ENCODE results near the gene GTF3C5. TPM values are rescaled to one million over a fixed set of nuclear protein-coding genes. Genes with fewer than 3 reads are reported as not detected.

Gene GTF3C5
- total and polyA plus RNA-seq, 9 of the 15 experiments (the other 6 are each of a cell fraction or from before 2014, with no cell fraction given) = 3.8 to 118 (median 83.7) TPM

DNA sequence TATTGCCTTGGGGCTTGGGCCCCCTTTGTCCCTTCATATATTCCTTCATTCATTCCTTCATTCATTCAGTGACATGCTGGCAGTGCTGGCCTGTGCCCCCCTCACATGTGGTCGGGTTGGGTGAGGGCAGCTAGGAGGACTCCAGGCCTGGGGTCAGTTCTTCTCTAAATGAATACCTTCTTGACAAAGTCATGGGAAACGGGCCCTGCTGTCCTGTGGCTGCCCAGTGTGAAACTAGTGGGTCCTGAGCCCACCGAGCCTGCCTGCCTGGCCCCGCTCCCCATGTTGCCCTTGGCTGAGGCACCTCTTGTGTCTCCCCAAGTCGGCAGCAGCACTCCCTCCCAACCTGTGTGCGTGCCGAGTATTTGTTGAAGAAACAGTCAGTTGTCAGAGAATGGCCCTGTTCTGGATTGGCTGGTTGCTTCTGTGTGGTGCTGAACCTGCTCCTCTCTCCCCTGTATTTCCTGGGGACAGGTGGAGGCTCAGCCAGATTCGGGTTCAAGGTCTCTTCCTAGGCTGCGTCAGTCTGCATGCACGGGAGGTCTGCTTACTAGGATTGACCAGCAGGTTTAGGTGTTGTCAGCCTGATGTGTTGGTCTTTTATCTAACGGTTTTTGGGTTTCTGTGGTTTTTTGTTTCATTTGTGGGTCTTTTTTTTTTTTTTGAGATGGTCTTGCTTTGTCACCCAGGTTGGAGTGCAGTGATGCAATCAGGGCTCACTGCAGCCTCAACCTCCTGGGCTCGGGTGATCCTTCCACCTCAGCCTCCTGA, 27.9 kb downstream of the GTF3C5 start (continued):
- TF ChIP-seq, protein P1, sequence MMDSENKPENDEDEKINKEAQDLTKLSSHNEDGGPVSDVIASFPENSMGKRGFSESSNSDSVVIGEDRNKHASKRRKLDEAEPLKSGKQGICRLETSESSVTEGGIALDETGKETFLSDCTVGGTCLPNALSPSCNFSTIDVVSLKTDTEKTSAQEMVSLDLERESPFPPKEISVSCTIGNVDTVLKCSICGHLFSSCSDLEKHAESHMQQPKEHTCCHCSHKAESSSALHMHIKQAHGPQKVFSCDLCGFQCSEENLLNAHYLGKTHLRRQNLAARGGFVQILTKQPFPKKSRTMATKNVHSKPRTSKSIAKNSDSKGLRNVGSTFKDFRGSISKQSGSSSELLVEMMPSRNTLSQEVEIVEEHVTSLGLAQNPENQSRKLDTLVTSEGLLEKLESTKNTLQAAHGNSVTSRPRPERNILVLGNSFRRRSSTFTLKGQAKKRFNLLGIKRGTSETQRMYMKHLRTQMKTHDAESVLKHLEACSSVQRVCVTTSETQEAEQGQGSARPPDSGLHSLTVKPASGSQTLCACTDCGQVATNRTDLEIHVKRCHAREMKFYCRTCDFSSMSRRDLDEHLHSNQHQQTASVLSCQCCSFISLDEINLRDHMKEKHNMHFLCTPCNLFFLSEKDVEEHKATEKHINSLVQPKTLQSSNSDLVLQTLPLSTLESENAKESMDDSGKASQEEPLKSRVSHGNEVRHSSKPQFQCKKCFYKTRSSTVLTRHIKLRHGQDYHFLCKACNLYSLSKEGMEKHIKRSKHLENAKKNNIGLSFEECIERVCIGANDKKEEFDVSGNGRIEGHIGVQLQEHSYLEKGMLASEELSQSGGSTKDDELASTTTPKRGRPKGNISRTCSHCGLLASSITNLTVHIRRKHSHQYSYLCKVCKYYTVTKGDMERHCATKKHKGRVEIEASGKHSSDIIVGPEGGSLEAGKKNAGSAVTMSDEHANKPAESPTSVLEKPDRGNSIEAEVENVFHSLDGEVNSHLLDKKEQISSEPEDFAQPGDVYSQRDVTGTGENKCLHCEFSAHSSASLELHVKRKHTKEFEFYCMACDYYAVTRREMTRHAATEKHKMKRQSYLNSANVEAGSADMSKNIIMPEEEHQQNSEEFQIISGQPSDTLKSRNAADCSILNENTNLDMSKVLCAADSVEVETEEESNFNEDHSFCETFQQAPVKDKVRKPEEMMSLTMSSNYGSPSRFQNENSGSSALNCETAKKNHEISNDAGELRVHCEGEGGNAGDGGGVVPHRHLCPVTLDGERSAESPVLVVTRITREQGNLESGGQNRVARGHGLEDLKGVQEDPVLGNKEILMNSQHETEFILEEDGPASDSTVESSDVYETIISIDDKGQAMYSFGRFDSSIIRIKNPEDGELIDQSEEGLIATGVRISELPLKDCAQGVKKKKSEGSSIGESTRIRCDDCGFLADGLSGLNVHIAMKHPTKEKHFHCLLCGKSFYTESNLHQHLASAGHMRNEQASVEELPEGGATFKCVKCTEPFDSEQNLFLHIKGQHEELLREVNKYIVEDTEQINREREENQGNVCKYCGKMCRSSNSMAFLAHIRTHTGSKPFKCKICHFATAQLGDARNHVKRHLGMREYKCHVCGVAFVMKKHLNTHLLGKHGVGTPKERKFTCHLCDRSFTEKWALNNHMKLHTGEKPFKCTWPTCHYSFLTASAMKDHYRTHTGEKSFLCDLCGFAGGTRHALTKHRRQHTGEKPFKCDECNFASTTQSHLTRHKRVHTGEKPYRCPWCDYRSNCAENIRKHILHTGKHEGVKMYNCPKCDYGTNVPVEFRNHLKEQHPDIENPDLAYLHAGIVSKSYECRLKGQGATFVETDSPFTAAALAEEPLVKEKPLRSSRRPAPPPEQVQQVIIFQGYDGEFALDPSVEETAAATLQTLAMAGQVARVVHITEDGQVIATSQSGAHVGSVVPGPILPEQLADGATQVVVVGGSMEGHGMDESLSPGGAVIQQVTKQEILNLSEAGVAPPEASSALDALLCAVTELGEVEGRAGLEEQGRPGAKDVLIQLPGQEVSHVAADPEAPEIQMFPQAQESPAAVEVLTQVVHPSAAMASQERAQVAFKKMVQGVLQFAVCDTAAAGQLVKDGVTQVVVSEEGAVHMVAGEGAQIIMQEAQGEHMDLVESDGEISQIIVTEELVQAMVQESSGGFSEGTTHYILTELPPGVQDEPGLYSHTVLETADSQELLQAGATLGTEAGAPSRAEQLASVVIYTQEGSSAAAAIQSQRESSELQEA (IDR thresholded peaks at IDR 0.05; ENCODE audit: low read depth) = no peak
